H1 (cell line): ENCODE data around the gene GNAI2. TPM values are rescaled to one million over a fixed set of nuclear protein-coding genes. Genes with fewer than 3 reads are reported as not detected.

ENCODE experiments used
- CTCF ChIA-PET: fragments of 300-600 bp; sonication (Branson Sonifier 250); formaldehyde crosslinking; loops from one replicate; lab custom pipeline; 2021; ENCODE audit not compliant: partially characterized antibody; lab: Charles Lee
- POLR2A ChIA-PET: fragments of 300-600 bp; sonication (Branson Sonifier 250); formaldehyde crosslinking; loops from one replicate; lab custom pipeline; 2021; ENCODE audit warnings: inconsistent platforms; ENCODE audit not compliant: partially characterized antibody; lab: Charles Lee
- DNase-seq, 2 experiments: peaks; one replicate each; pipeline versions ENCODE4 v3.0.0 to v3.0.0-alpha.2; 2010 to 2022; ENCODE audit warnings: low spot score in 2 of 2, low read depth in 1 of 2, mixed read lengths in 1 of 2
- FAIRE-seq: peaks from 2 replicates; lab custom pipeline; 2011; peaks lifted over from hg19 to GRCh38; lab: Jason Lieb, UNC
- H2AFZ ChIP-seq: 2 replicates; pipeline ENCODE4 v1.8.1; 2012; ENCODE audit warnings: low read length, inconsistent platforms
- H2AK5ac ChIP-seq: 2 replicates; pipeline ENCODE4 v1.6.1; 2013; ENCODE audit warnings: low read depth, low read length
- H2BK120ac ChIP-seq: replicated peaks from 2 replicates; pipeline ENCODE3; 2013; ENCODE audit warnings: low read depth, low read length, inconsistent platforms
- H2BK12ac ChIP-seq: 2 replicates; pipeline ENCODE4 v1.6.1; 2013; ENCODE audit warnings: low read depth, low read length
- H2BK15ac ChIP-seq: 2 replicates; pipeline ENCODE4 v1.6.1; 2013; ENCODE audit warnings: low read length
- H2BK20ac ChIP-seq: 2 replicates; pipeline ENCODE4 v1.6.1; 2013; ENCODE audit warnings: low read length
- H2BK5ac ChIP-seq: 2 replicates; pipeline ENCODE4 v1.6.1; 2013; ENCODE audit warnings: low read depth, low read length
- H3K14ac ChIP-seq: 2 replicates; pipeline ENCODE4 v1.6.1; 2013; ENCODE audit warnings: inconsistent platforms; ENCODE audit not compliant: insufficient read length
- H3K18ac ChIP-seq: 2 replicates; pipeline ENCODE4 v1.6.1; 2013; ENCODE audit warnings: low read length; ENCODE audit errors: extremely low read depth
- H3K23ac ChIP-seq: 2 replicates; pipeline ENCODE4 v1.6.1; 2013; ENCODE audit warnings: inconsistent platforms; ENCODE audit not compliant: insufficient read length
- H3K23me2 ChIP-seq: 2 replicates; pipeline ENCODE4 v1.6.1; 2013; ENCODE audit warnings: low read depth, low read length
- H3K27ac ChIP-seq: 2 replicates; pipeline ENCODE4 v1.6.1; 2011; ENCODE audit warnings: low read depth, low read length, inconsistent platforms
- H3K27me3 ChIP-seq, 4 experiments: replicated peaks in 1 of 4; 1 replicate in 1 of 4; 2 replicates in 3 of 4; pipeline versions ENCODE4 v1.6.1 to v1.8.1; 2011 to 2013; ENCODE audit warnings: low read length in 3 of 4, mild to moderate bottlenecking in 3 of 4, inconsistent platforms in 2 of 4, mixed read lengths in 2 of 4, moderate library complexity in 1 of 4; ENCODE audit not compliant: control insufficient read depth in 3 of 4, insufficient read depth in 3 of 4; ENCODE audit errors: extremely low read depth in 1 of 4
- H3K36me3 ChIP-seq, 4 experiments: 2 replicates each; pipeline versions ENCODE4 v1.6.1 to v1.8.1; 2011 to 2013; ENCODE audit warnings: mild to moderate bottlenecking in 4 of 4, low read length in 3 of 4, moderate library complexity in 2 of 4, control low read depth in 1 of 4, inconsistent platforms in 1 of 4; ENCODE audit not compliant: insufficient read depth in 4 of 4, control insufficient read depth in 2 of 4
- H3K4ac ChIP-seq: replicated peaks from 2 replicates; pipeline ENCODE3; 2013; ENCODE audit warnings: low read length, low read depth, mixed read lengths, inconsistent platforms; ENCODE audit not compliant: insufficient read length
- H3K4me1 ChIP-seq, 4 experiments: replicated peaks in 1 of 4; 1 replicate in 1 of 4; 2 replicates in 3 of 4; pipeline versions ENCODE4 v1.6.1 to v1.8.1; 2011 to 2013; ENCODE audit warnings: low read length in 3 of 4, inconsistent platforms in 2 of 4, mixed read lengths in 1 of 4; ENCODE audit not compliant: insufficient read depth in 4 of 4, control insufficient read depth in 3 of 4
- H3K4me2 ChIP-seq, 2 experiments: 2 replicates each; pipeline versions ENCODE4 v1.6.1 to v1.8.1; 2011 to 2013; ENCODE audit warnings: low read depth in 2 of 2, low read length in 2 of 2, control low read depth in 1 of 2, inconsistent platforms in 1 of 2, mild to moderate bottlenecking in 1 of 2; ENCODE audit not compliant: insufficient read depth in 1 of 2
- H3K4me3 ChIP-seq, 4 experiments: fragments of 200-600, 300-600 bp in 1 of 4; sonication (generic), shearing (Covaris generic), sonication (Bioruptor Twin) in 1 of 4; 2 replicates each; pipeline versions ENCODE4 v1.5.1 to v1.8.1; 2011 to 2016; ENCODE audit warnings: low read length in 4 of 4, low read depth in 3 of 4, control low read depth in 2 of 4, inconsistent platforms in 2 of 4, mild to moderate bottlenecking in 2 of 4, mixed read lengths in 1 of 4, moderate library complexity in 1 of 4; ENCODE audit not compliant: insufficient read depth in 2 of 4; ENCODE audit errors: extremely low read depth in 1 of 4
- H3K56ac ChIP-seq: replicated peaks from 2 replicates; pipeline ENCODE3; 2013; ENCODE audit warnings: low read depth, mild to moderate bottlenecking, mixed read lengths, low read length, inconsistent platforms; ENCODE audit not compliant: insufficient read length
- H3K79me1 ChIP-seq: 2 replicates; pipeline ENCODE4 v1.6.1; 2013; ENCODE audit warnings: low read depth, low read length, control low read depth
- H3K79me2 ChIP-seq, 2 experiments: 2 replicates each; pipeline versions ENCODE4 v1.6.1 to v1.8.1; 2012 to 2013; ENCODE audit warnings: low read length in 2 of 2, mild to moderate bottlenecking in 2 of 2, inconsistent platforms in 1 of 2; ENCODE audit not compliant: insufficient read depth in 2 of 2, control insufficient read depth in 1 of 2
- H3K9ac ChIP-seq, 4 experiments: replicated peaks in 1 of 4; 1 replicate in 1 of 4; 2 replicates in 3 of 4; pipeline versions ENCODE4 v1.6.1 to v1.8.1; 2011 to 2013; ENCODE audit warnings: low read depth in 3 of 4, low read length in 3 of 4, control low read depth in 2 of 4, mild to moderate bottlenecking in 2 of 4, moderate library complexity in 2 of 4, inconsistent platforms in 1 of 4; ENCODE audit errors: extremely low read depth in 1 of 4
- H3K9me3 ChIP-seq, 2 experiments: 2 replicates each; pipeline versions ENCODE4 v1.6.1 to v1.8.1; 2012 to 2013; ENCODE audit warnings: mild to moderate bottlenecking in 2 of 2, moderate library complexity in 2 of 2, control low read depth in 1 of 2, inconsistent platforms in 1 of 2, low read depth in 1 of 2, low read length in 1 of 2, mixed read lengths in 1 of 2; ENCODE audit not compliant: insufficient read depth in 2 of 2
- H4K20me1 ChIP-seq, 2 experiments: replicated peaks in 1 of 2; 2 replicates each; pipeline versions ENCODE3 to v1.8.1; 2011 to 2013; ENCODE audit warnings: inconsistent platforms in 2 of 2, low read length in 2 of 2, mild to moderate bottlenecking in 1 of 2; ENCODE audit not compliant: insufficient read depth in 2 of 2, control insufficient read depth in 1 of 2
- H4K5ac ChIP-seq: 2 replicates; pipeline ENCODE4 v1.6.1; 2013; ENCODE audit warnings: low read length, low read depth, mixed read lengths, inconsistent platforms; ENCODE audit not compliant: insufficient read length
- H4K8ac ChIP-seq: 2 replicates; pipeline ENCODE4 v1.8.0; 2013; ENCODE audit warnings: mild to moderate bottlenecking, moderate library complexity, low read length, inconsistent platforms; ENCODE audit not compliant: insufficient read depth; ENCODE audit errors: extremely low read depth
- H4K91ac ChIP-seq: replicated peaks from 2 replicates; pipeline ENCODE3; 2013; ENCODE audit warnings: low read length, mixed read lengths, inconsistent platforms; ENCODE audit not compliant: insufficient read length
- ASH2L ChIP-seq: fragments of 200-600, 300-600 bp; sonication (generic); IDR thresholded peaks from one replicate; pipeline ENCODE4 v1.7.1; 2017; ENCODE audit warnings: low read length
- CEBPB ChIP-seq: IDR thresholded peaks from 2 replicates; pipeline ENCODE4 v1.6.1; 2012; ENCODE audit warnings: low read depth, low read length
- CHD1 ChIP-seq: IDR thresholded peaks from 2 replicates; pipeline ENCODE4 v1.6.1; 2012; ENCODE audit warnings: low read depth, low read length, improper control_type of control experiment
- NANOG ChIP-seq: IDR thresholded peaks from 2 replicates; pipeline ENCODE4 v1.6.1; 2011; ENCODE audit warnings: low read length, low read depth, mild to moderate bottlenecking, inconsistent platforms; ENCODE audit not compliant: insufficient read depth, poor library complexity, severe bottlenecking
- PHF8 ChIP-seq: fragments of 200-600 bp; sonication (generic); conservative IDR thresholded peaks from 2 replicates; pipeline ENCODE4 v1.7.1; 2012; ENCODE audit warnings: low read depth, mild to moderate bottlenecking, inconsistent platforms, low read length, moderate library complexity
- POLR2A ChIP-seq, 2 experiments: IDR thresholded peaks; 1 replicate in 1 of 2; 2 replicates in 1 of 2; pipeline ENCODE4 v1.6.1; 2011; ENCODE audit warnings: low read depth in 2 of 2, low read length in 2 of 2, mild to moderate bottlenecking in 2 of 2; ENCODE audit errors: control extremely low read depth in 1 of 2
- POLR2AphosphoS5 ChIP-seq: IDR thresholded peaks from 2 replicates; pipeline ENCODE4 v1.6.1; 2011; ENCODE audit warnings: low read depth, low read length
- RAD21 ChIP-seq, 2 experiments: IDR thresholded peaks in 1 of 2; conservative IDR thresholded peaks in 1 of 2; 2 replicates each; pipeline ENCODE4 v1.6.1; 2011; ENCODE audit warnings: low read depth in 2 of 2, low read length in 2 of 2, improper control_type of control experiment in 1 of 2, inconsistent platforms in 1 of 2, mild to moderate bottlenecking in 1 of 2, moderate library complexity in 1 of 2
- SP4 ChIP-seq: IDR thresholded peaks from 2 replicates; pipeline ENCODE4 v1.6.1; 2012; ENCODE audit warnings: low read length, inconsistent platforms
- TCF12 ChIP-seq: IDR thresholded peaks from 2 replicates; pipeline ENCODE4 v1.6.1; 2011; ENCODE audit warnings: low read depth, mild to moderate bottlenecking, low read length
- USF2 ChIP-seq: IDR thresholded peaks from 2 replicates; pipeline ENCODE4 v1.6.1; 2011; ENCODE audit warnings: low read length, improper control_type of control experiment
- ZNF274 ChIP-seq: IDR thresholded peaks from 2 replicates; pipeline ENCODE4 v1.7.0; 2012; ENCODE audit warnings: low read length, borderline replicate concordance; ENCODE audit errors: extremely low read depth
- WGBS, 2 experiments: shearing (Covaris generic) in 1 of 2; methylation state at CpG; one replicate each; pipeline versions ENCODE4 v1.1.6 to v1.1.7; 2013 to 2015; ENCODE audit warnings: low lambda C conversion rate in 2 of 2, mixed read lengths in 2 of 2, inconsistent platforms in 1 of 2, low coverage in 1 of 2, missing lambda C conversion rate in 1 of 2; ENCODE audit not compliant: insufficient replicate concordance in 2 of 2, insufficient coverage in 1 of 2, insufficient read length in 1 of 2; ENCODE audit errors: extremely low coverage in 1 of 2, missing lambda C conversion rate in 1 of 2; 5-methylcytosine and 5-hydroxymethylcytosine counted together
- polyA plus RNA-seq, 7 experiments: library from polyadenylated mRNA; depleted of rRNA in 3 of 7; stranded (reverse) in 5 of 7; unstranded in 2 of 7; fragments of >200 nt in 5 of 7; fragments of 200-250 nt in 2 of 7; gene quantifications; 1 replicate in 5 of 7; 2 replicates in 1 of 7; 4 replicates in 1 of 7; pipeline versions ENCODE4 v1.2.1 to v1.2.3, GENCODE V29; 2011 to 2013; ENCODE audit warnings: missing spikeins in 2 of 7, mixed read lengths in 2 of 7
- total RNA-seq: library from RNA; stranded (reverse); fragmentation: NEBNext Ultra II Directional; extraction: Animal tissue kit (Norgen Biotek cat#: 25700); gene quantifications from 2 replicates; pipeline ENCODE4 v1.2.1, GENCODE V29; 2021

Gene GNAI2
- total and polyA plus RNA-seq, 2 of the 8 experiments (the other 6 are each of a cell fraction or from before 2014, with no cell fraction given) = 168 to 539 TPM

DNA sequence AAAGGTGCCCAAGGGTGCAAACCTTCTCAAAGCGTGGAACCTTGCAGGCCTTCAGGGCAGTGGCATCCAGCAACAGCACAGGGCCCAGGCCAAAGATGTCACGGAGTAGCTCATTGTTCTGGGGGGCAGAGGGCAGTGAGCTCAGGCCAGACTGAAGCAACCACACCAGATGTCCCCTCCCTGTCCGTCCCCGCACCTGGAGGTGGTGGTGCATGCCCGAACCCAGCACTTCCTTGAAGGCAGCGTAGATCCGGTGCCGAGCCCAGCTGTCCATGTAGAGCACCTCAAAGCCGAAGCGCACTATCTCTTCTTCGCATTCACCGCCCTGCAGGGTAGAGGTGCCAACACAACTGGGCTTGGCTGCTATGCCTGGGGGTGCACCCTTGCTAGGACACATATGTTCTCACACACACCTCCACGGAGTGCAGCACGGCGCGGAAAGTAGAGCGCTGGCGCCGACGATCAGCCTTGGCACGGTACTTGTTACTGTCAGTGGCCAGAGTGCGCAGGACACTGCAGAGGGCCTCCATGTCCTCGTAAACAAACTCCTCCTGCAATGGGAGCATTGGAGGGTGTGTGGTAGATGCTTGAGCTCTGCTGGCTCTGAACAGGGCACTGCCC, 52.5 kb downstream of the GNAI2 start:
- no peak overlapping the region for H3K9ac ChIP-seq
- POLR2A ChIA-PET = interaction anchor here (0.6 to 6.8 kb wide), 5 partner anchors 10 to 40 kb away, joined by 3 to 122 read pairs (median 3); partner anchors contain the start of genes HYAL3, LSMEM2 and NAA80
- 94% methylated on average over 23 of the region's 23 CpGs; no CpG with 5 or more reads in 1 of the 2 experiments for WGBS, 2 experiments
- no peak for TF ChIP-seq CHD1
- TF ChIP-seq SP4 = no peak
- TF ChIP-seq PHF8 = no peak
- no peak for TF ChIP-seq ZNF274
- no peak for TF ChIP-seq CEBPB
- TF ChIP-seq RAD21 (IDR thresholded peaks at IDR 0.05 in 1 of 2, conservative IDR thresholded peaks at IDR 0.05 in 1 of 2; ENCODE audit: low read depth in 2 of 2, low read length in 2 of 2) = no peak
- no peak for TF ChIP-seq POLR2A (IDR thresholded peaks at IDR 0.05; ENCODE audit: control extremely low read depth in 1 of 2, low read depth in 2 of 2, low read length in 2 of 2)
- TF ChIP-seq POLR2AphosphoS5 = no peak
- TF ChIP-seq ASH2L = no peak
- TF ChIP-seq NANOG = no peak
- no peak for TF ChIP-seq USF2
- TF ChIP-seq TCF12 = no peak

More for the DNA sequence above, 52.5 kb downstream of the GNAI2 start:
- H3K27ac ChIP-seq = no peak overlapping the region
- no peak overlapping the region for H2BK15ac ChIP-seq
- no peak overlapping the region for H3K4me2 ChIP-seq
- H3K14ac ChIP-seq = no peak overlapping the region
- no peak overlapping the region for H3K56ac ChIP-seq
- CTCF ChIA-PET = interaction anchor here (0.8 to 4.3 kb wide), 7 partner anchors 9 to 60 kb away, joined by 3 to 13 read pairs (median 3); partner anchors contain the start of gene HYAL1
- H4K20me1 ChIP-seq = peaks cover 0 to 13% of the 10 kb centered on the region in 2 experiments
- no peak overlapping the region for H3K4ac ChIP-seq
- FAIRE-seq (no peak), DNase-seq (no peak)
- H3K36me3 ChIP-seq = peaks cover 16 to 29% (median 22%) of the 10 kb centered on the region in 4 experiments
- H2BK120ac ChIP-seq = no peak overlapping the region
- H3K4me3 ChIP-seq = no peak overlapping the region
- peaks cover 10% of the 10 kb centered on the region for H3K23me2 ChIP-seq
- no peak overlapping the region for H2BK20ac ChIP-seq
- peaks cover 0 to 7% (median 5%) of the 10 kb centered on the region in 4 experiments; a peak in 4 of 7 replicates for H3K4me1 ChIP-seq
- H3K9me3 ChIP-seq = no peaks in the 10 kb centered on the region
- peaks cover 8% of the 10 kb centered on the region; the same call in 1 of the 2 replicates for H3K79me1 ChIP-seq
- no peak overlapping the region for H4K5ac ChIP-seq
- H3K18ac ChIP-seq = no peak overlapping the region
- H3K79me2 ChIP-seq = peaks cover 0 to 15% of the 10 kb centered on the region in 2 experiments; a peak in 3 of 4 replicates
- H4K8ac ChIP-seq = no peak overlapping the region
- H2AK5ac ChIP-seq = no peak overlapping the region
- H3K23ac ChIP-seq = no peak overlapping the region
- H3K27me3 ChIP-seq = no peaks in the 10 kb centered on the region; a peak in 1 of 7 replicates
- no peak overlapping the region; the same call in 1 of the 2 replicates for H2BK5ac ChIP-seq
- H4K91ac ChIP-seq = no peak overlapping the region
- no peak overlapping the region for H2BK12ac ChIP-seq
- H2AFZ ChIP-seq = no peak overlapping the region
